Measurements from ENCODE around the gene MAGI1.

DNA sequence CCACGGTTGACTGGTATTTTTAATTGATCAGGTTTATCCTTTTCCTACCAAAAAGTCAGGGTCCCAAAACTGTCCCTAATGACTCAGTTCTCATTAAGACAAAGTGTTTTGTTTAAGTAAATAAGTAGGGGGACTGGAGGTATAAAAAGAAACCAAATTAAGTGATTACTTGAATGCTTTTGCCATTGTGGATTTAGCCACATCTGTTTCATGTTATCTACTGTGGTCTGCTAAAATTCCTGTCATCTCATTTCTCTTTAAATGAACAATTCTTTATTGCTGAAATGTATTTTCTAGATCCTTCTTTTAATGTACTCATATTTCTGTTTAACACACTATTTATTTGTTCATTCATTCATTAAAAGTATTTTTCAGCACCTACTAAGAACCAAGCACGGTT, 725.1 kb downstream of the MAGI1 start:
- TF ChIP-seq POLR2A (IDR thresholded peaks at IDR 0.05): no peak
- TF ChIP-seq, protein P1, sequence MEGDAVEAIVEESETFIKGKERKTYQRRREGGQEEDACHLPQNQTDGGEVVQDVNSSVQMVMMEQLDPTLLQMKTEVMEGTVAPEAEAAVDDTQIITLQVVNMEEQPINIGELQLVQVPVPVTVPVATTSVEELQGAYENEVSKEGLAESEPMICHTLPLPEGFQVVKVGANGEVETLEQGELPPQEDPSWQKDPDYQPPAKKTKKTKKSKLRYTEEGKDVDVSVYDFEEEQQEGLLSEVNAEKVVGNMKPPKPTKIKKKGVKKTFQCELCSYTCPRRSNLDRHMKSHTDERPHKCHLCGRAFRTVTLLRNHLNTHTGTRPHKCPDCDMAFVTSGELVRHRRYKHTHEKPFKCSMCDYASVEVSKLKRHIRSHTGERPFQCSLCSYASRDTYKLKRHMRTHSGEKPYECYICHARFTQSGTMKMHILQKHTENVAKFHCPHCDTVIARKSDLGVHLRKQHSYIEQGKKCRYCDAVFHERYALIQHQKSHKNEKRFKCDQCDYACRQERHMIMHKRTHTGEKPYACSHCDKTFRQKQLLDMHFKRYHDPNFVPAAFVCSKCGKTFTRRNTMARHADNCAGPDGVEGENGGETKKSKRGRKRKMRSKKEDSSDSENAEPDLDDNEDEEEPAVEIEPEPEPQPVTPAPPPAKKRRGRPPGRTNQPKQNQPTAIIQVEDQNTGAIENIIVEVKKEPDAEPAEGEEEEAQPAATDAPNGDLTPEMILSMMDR (IDR thresholded peaks at IDR 0.05): no peak
- TF ChIP-seq POLR2AphosphoS5 (IDR thresholded peaks at IDR 0.05; ENCODE audit: insufficient read depth in 1 of 2, low read depth in 1 of 2): no peak

Measured in vagina (tissue), 2 donors.